ENCODE measurements around the gene NMUR1.

DNA sequence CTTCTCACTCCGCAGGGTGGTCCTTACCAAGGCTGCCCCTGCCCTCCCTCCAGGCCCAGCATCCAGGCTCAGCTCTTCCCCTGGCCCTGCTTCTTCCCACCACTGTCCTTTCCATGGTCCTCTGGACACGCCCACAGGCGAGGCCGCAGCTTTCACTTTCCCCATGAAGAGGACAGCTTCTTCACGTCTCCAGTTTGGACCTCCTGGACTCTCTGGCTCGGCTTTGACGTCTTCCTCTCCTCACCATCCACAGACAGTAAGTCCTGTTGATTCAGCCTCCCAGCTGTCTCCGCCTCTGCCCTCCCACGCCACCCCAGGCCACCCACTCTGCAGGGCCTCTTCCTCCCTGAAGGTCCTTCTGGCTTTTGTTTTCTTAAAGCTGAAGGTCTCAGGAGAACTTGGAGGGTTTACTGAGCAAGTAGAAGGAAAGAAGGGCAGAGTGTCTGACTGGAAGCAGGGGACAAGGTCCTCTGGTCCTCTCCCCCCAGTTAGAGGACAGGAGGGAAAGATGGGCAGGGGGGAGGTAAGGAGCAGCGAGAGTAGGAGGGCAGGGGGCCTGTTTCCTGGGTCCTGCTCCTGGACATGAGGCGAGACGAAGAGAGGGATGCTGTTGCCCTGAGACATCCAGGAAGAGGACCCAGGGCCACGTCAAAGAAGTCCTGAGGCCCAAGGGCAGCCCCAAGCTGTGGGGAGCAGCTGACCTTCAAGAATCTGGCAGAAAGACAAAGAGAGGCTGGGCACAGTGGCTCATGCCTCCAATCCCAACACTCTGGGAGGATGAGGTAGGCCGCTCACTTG, 24.7 kb upstream of the NMUR1 start:
- TF ChIP-seq, protein P1, sequence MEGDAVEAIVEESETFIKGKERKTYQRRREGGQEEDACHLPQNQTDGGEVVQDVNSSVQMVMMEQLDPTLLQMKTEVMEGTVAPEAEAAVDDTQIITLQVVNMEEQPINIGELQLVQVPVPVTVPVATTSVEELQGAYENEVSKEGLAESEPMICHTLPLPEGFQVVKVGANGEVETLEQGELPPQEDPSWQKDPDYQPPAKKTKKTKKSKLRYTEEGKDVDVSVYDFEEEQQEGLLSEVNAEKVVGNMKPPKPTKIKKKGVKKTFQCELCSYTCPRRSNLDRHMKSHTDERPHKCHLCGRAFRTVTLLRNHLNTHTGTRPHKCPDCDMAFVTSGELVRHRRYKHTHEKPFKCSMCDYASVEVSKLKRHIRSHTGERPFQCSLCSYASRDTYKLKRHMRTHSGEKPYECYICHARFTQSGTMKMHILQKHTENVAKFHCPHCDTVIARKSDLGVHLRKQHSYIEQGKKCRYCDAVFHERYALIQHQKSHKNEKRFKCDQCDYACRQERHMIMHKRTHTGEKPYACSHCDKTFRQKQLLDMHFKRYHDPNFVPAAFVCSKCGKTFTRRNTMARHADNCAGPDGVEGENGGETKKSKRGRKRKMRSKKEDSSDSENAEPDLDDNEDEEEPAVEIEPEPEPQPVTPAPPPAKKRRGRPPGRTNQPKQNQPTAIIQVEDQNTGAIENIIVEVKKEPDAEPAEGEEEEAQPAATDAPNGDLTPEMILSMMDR (IDR thresholded peaks at IDR 0.05): no peak
- no peak for TF ChIP-seq POLR2A (IDR thresholded peaks at IDR 0.05)

Measured in uterus (tissue), 2 donors.